Ureter (tissue), 1 donor: ENCODE measurements around the gene ARHGEF28. TPM values are rescaled to one million over a fixed set of nuclear protein-coding genes. Genes with fewer than 3 reads are reported as not detected.

Source experiments
- DNase-seq: peaks from one replicate; pipeline ENCODE4 v3.0.0-alpha.2; 2020; ENCODE audit warnings: low spot score
- total RNA-seq: library from RNA; stranded (reverse); gene quantifications from one replicate; pipeline ENCODE4 v1.2.4, GENCODE V29; 2023
- donor health status: DM: yes; HTN: yes; CAD: no.

ARHGEF28 gene
- total RNA-seq, 1 donor from 2014 or later, result 34.5 TPM

DNA sequence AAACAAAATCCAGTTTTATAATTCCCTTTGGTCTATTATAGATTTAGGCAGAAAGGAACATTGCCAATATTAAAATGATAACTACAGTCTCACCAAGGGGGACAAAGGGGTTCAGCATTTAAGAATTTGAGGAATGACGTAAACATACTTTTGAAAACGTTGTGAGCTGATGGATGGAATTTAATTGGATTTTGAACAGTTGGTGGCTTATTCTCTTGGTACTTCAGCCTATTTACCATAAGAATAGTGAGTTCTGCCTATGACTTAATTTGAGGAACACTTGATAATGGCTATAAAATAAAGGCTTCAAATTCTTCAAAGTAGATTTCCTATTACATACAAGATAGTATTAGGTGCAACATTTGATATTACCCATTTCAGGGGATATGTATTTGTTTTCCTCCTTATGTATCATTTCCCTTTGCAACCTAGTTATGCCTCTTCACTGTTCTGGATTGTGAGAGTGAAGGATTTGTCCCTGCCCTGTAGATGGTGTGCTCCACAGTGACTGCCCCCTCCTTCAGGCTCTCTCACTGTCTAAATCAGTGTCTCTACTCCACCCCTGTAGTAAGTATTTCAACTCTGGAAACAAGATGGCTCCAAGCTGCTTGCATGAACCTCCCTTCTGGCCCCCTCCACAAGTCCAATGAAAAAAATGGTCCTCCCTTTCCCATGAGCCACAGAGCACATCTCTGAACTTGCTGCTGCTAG lies 225.6 kb downstream of the ARHGEF28 start:
- DNase-seq, result no peak

DNA sequence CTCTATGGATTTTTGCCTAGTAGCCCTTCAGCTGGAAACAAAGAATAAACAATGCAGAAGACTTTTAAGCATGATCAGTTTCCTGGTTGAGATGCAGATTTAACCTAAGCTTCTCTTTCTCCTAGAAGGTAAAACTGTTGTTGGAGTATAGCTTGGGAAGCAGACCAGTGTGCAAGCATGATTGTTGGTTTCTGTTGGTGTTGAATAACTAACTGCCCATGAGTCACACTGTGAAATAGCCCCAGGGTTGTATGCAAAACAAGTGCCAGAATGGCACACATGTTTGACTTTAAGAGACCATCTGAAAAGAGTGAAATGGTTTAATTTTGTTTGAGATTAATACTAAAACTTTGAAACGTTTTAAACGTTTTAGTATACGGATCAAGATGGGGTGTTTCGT lies 227.1 kb downstream of the ARHGEF28 start:
- DNase-seq, result no peak

DNA sequence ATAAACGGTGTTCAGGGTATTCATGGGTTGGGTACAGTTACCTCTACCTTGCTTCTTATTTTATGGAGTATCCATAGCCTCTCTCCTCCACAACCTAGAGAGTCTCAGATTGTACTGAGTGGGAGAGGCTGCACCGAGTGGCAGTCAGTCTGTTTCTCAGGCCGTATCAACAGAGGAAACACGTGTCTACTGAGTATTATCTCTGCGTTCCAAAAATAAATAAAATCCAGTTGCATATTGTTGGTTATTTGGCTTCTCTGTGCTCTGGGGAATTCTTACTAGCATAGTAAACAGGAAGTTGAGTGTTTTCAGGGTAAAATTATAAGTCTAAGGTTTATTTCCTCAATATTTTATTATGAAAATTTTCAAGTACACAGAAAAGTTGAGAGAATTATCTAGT lies 231.0 kb downstream of the ARHGEF28 start:
- DNase-seq, result no peak

DNA sequence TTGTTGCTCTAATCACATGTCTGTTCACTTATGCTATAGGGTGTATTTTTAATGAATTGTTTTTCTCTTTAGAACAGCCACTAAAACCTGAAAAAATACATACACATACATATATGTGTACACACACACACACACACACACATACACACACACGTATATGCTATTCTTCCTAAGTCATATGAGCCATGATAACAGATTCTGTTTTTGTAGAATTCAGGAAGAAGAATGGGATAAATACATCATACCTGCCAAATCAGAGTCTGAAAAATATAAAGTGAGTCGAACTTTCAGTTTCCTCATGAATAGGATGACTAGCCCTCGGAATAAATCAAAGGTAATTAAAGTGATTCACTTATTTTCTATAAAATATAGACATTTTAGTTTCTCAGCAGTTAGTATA lies 231.4 kb downstream of the ARHGEF28 start:
- no peak for DNase-seq

DNA sequence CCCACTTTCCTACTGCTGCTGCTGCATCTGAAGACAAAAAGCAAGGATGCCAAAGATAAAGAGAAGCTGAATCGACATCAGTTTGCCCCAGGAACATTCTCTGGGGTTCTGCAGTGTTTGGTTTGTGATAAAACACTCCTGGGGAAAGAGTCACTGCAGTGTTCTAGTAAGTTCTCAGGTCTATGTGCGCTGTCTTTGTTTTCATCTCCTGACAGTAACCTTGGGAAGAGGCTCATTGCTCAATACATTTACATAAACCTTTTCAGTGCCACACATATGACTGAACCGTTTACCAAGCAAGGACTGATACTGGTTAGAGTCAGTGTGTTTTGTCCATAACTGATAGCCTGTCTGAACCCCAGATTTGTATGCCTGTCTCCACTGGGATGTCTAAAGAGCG lies 232.1 kb downstream of the ARHGEF28 start:
- no peak for DNase-seq

DNA sequence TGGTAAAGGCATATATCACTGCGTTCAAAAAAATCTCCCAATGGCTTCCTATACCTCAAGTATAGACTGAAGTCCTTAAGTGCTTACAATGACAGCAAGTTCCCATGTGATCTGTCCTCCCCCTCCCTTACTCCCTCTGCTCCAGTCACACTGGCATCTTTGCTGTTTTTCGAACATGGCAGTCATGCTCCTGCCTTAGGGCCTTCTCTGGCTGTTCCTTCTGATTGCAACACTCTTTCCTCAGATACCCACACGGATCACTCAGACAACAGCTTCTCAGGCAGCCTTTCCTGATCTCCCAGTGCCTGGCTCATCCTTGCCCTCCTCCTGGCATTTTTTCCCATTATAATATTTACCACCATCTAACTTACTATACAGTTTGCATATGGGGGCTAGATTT lies 232.8 kb downstream of the ARHGEF28 start:
- DNase-seq, result no peak

DNA sequence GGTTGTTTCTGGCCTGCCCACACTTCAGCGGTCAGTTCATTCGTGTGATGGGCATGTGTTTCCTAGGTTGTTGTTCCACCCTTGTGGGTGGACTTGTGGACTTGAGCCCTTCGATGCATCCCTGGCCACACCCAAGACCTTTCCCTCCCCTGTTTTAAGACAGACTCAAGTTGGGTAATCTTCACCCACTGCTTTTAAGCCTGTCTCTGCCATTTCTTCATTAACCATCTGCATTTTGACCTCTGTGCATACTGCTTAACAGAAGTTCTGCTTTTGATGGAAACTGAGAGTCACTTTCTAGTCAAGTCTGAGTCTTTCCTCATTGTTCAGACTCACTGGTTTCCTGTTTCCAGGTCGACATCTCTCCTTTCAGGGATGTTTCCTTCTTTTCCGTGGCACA lies 233.7 kb downstream of the ARHGEF28 start:
- DNase-seq, result no peak

DNA sequence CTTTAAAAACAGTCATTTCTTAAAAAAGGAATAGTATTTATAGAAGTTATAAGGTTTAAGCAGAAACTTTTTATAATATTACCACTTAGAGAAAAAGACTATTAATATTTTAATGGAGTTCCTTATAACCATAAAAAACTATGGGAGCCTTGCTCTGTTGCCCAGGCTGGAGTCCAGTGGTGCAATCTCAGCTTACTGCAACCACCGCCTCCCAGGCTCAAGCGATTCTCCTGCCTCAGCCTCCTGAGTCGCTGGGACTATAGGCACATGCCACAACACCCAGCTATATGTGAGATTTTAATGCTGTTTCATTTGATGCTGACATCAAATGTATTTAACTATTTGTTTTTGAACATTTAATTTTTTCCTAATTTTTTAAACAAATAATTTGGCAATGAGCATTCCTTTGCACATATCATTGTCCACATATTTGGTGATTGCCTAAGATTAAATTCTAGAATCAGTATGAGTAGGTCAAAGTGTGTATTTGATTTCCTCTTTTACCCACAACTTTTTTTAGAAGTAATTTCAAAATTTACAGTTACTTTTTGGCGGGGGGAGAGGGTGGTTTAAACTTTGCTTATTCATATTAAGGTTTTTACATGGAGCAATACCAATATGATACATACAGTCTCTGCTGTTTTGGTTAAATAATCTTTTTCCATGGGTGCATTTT lies 235.5 kb downstream of the ARHGEF28 start:
- DNase-seq, result no peak

DNA sequence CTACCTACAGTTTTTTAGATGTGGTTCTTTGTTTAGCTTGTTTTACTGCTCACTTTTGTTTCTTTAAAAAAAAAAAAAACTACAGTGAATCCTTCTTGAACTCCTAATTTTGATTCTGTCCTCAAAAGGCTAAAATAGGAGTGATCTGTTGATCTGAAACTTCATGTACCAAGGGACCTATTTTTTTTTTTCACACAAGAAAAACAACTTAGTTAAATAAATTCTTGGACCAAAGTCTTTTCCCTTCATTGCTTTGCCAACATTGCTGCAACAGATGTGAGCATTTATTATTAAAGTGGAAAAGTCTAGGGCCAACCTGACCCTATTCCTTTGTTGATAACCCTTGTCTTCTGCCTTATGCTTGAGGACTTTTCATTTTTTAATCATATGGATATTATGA lies 236.8 kb downstream of the ARHGEF28 start:
- DNase-seq, result no peak

DNA sequence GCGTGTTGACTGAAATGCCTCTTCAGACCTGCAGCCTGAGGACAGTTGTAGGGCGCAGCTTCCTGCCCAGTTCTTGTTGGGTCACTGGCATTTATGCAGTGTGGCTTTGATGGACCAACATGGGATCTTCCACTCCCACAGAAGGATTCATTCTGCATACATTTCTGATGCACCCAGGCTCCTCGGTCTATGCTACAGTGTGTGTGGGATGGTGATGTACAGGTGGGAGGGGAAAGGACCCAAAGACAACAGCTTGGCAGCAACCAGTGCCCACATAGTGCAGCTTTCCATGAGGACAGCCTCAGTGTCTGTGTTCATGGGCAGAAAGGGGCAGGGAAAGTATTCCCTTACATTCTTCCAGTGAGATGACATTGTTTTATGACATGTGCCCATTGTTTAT lies 237.9 kb downstream of the ARHGEF28 start:
- no peak for DNase-seq

DNA sequence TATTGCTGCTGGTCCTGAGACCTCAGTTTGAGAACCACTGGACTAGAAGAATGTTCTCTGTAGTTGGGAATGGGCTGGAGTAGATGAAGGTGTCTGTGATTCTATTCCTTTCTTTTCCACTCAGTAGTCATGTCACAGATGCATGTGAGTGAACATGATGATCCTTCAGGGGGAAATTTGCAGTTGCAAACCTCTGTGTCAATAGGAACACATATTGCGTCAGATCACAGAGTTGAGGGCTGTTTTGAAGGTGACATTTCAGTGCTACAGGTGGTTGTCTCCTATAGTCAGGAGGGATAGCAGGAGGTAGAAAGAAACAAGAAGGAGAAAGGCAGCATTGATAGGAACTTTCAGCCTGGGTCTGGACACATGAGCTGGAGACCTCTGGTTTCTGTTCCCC lies 239.3 kb downstream of the ARHGEF28 start:
- no peak for DNase-seq

DNA sequence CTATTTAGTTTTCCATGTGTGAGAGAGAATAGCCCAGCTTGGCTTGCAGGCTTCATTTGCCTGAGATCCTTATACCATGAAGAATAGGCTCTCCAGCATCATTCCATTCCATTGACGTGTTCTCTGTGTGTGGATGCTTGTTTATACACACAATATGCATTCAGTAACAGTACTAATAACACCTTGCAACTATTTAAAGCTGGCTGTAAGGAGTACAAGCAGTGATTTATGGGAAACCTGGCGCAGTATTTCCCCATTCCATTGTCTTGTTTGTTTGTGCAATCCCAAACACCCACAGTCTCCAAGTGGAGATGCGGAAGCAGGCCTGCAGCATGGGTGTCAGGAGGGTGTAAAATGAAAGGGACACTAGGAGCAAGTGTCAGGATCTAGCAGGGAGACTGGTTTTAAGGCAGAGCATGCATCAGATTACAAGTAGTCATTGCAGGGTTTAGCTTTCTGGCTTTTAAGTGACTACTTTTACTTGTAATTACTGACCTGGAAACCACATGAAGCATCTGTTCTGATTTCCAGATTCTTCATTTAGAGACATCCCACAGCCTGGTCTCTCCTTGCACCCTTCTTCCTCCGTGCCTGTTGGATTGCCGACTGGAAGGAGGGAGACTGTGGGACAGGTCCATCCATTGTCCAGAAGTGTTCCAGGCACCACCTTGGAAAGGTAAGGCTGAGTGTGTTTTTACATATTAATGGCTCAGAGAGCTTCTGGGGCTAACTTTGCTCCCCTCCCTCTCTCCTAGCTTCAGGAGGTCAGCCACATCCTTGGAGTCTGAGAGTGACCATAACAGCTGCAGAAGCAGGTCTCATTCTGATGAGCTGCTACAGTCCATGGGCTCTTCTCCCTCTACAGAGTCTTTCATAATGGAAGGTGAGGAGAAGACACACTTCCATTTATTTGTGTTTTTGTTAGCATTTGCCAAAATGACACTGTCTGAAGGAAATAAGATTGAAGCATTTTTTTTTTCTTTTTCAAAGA lies 241.6 kb downstream of the ARHGEF28 start:
- DNase-seq, result no peak

DNA sequence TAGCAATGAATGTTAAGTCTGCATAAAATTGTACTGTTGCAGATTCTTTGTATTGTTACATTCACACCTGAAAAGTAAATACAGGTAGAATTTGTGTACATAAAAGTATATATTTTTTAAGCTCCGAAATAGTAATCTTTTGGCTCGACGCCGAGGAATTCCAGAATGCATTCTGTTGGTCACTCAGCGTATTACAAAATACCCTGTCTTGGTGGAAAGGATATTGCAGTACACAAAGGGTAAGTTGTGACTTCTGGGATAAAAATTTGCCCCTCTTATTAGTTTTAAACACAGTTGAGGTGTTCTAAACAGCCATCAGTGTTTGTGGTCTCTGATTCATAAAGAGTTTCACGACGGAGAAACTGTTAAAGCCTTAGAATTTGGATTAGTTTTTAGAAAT lies 257.6 kb downstream of the ARHGEF28 start:
- DNase-seq, result no peak

DNA sequence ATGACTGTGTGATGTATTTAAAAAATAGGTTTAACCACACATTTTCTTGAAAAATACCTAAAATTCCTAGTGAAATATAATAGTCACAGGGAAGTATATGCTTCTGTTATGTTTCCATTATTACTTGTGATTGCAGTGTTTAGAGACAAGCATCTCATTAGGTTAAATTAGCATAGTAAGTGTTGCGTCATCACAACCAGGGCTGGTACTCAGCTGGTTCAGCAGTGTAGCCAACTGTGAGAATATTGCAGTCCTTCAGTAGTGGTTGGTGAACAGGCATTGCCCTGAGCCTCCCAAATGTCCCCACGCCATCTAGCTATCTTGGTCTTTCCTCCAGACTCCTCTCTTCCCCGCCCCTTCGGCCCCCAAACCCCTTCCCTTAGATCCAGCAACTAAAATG lies 261.7 kb downstream of the ARHGEF28 start:
- no peak for DNase-seq

DNA sequence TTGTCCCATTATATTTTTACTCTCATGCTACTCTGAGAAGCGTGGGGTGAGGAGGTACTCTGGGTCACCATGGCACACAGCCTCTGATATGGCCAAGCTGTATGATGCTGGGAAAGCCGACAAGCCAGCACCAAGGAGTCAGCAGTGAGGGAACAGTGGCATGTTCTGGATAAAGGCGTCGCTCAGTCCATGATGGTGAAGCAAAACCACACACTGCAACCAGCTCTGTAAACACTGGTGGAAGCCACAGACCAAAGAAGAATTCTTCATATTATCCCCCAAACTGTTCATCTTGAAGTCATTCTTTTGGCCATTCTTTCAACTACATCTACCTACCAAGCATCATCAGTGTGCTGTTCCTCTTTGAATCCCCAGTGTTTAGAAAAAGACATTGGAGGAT lies 264.6 kb downstream of the ARHGEF28 start:
- no peak for DNase-seq

DNA sequence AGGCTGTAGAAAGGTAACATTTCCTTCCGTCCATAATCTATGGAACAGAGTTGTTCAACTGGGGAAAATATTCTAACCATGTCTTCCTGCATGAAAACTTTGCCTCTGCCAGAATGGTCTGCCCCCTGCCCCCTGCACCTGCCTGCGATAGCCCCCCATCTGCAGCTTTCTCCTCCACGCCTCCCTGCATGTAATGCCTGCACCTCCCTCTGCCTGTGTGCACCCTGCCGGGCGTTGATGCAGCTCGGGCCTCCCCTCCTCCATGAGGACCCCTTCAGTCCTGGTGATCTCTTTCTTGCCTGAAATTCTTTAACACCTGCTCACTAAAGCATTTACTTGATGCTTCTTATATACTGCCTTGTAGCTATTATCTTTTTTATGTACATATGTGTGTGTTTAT lies 266.2 kb downstream of the ARHGEF28 start:
- DNase-seq, result no peak

DNA sequence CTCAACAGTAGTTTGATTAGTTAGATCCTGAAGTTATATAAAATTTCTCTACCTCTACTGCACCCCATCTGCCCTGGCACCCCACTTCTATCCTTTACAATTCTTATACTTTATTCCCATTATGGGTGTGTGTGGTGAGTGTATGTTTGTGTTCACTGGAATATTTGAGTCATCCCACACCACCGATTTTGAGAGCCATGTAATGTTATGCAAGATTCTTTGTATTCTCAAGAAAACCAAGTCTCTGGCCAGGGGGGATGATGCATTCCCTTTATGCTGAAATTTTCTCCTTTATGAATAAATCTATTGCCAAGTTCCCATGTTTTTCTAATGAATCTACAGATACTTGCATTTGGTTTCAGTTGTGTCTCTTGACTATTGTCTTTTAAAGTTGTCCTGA lies 266.8 kb downstream of the ARHGEF28 start:
- no peak for DNase-seq

DNA sequence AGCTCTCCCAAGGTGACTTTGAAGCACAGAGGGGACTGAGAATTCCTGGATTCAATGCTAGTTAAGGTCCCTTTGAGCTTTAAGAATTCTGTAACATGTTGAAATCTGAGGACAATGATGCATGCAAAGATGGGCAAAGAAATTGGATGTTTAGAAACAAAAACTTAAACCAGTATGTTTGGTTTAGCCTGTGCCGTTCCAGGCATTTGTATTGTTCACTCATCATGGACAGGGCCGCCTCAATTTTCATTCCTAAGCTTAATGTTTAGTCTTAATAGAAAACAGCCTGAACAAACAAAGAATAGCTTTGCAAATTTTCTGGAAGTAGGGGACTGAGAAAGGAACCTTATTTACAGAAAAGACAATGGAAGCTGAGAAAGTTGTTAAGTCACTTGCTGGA lies 267.8 kb downstream of the ARHGEF28 start:
- no peak for DNase-seq

DNA sequence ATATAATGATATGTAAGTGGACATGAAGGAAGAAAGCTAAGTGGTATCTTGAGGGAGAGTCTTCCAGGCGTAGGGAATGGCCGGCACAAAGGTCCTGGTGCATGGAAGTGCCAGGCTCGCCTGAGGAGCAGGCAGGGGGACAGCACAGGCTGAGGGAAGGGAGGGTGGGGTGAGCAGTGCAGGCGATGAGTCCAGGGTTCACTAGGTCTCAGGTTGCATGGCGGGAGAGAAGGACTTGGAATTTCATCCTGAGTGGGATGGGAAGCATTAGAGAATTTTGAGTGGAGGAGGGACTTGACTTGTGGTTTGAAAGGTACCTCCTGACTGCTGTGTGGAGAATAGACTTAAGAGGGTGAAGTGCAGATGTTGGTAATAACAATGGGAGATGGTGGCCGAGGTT lies 268.9 kb downstream of the ARHGEF28 start:
- DNase-seq, result no peak

DNA sequence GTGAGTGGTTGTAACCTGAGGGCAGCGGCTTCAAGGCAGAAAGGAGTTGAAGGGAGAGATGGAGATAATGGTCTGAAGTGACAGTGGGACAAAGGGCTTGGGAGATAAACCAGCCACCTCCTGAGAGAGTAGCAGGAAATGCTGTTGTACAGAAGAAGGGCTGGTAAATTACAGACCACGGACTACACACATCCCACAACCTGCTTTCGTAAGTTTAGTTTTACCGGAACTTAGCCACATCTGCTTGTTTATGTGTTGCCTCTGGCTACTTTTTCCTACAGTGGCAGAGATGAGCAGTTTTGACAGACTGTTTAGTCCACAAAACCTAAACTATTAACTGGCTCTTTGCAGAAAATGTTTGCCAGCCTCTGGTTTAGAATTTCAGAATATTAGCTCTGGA lies 269.5 kb downstream of the ARHGEF28 start:
- no peak for DNase-seq

DNA sequence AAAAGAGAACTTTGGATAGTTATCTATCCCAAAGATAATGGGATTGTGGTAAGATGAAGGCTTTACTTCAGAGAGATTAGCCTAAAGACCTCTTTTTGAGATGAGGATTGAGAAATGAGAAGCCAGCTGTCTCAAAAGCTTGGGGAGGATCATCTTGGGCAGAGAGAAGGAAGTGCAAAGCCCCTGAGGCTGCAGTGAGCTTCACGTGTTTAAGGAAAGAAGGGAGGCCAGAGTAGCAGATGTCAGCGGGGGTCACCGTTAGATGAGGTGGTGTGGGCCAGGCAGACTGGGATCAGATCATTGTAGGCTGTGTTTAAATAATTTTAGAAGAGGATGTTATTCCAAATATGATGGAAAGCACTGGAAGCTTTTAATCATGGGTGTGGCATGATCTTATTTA lies 270.1 kb downstream of the ARHGEF28 start:
- no peak for DNase-seq

DNA sequence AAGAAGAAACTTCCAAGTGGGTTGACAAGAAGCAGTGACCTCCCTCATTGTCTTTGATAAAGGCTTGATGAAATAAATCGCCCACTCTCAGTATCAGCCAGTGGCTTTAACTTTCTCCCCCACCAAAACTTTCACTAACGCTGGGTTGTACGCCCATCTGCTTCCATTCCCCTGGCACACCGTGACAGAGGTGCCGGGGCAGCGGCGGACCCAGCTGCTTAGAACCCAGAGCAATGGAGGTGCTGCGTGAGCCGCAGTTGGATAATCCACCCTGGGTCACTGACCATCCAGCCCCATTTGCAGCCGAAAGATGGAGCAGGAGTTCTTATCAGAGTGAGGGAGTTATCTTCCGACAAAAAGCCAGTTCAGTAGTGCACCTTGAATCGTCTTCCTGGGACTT lies 270.7 kb downstream of the ARHGEF28 start:
- no peak for DNase-seq

DNA sequence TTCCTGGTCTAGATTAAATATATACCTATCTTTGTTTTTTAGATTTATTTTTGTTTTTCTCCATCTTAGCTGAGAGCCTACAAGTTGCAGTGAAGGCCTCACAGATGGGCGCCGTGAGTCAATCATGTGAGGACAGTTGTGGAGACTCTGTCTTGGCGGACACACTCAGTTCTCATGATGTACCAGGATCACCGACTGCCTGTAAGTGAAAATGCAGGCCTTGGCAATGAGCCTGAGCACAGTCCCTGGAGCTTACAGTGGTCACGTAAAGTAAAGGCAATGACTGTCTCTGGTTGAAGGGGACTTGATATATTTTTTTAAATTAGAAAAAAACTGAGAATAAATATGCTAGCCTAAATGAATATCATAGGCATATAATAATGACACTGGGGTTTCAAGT lies 271.9 kb downstream of the ARHGEF28 start:
- no peak for DNase-seq
